G401.6 (cell line): Measurements from ENCODE around the gene FAM107B.
"Not testable (repeated sequence)": the region's sequence is repeated elsewhere in the genome, so short reads cannot be mapped to it uniquely, and the experiment has no call there.

Source experiments
- FAIRE-seq: peaks from 2 replicates; lab custom pipeline; 2012; peaks lifted over from hg19 to GRCh38; lab: Jason Lieb, UNC

FAM107B gene

GRCh38 chr10:14692344-14693076 lies 82.2 kb downstream of the FAM107B start:
- FAIRE-seq: no peak

GRCh38 chr10:14691359-14691758 lies 83.3 kb downstream of the FAM107B start:
- no peak for FAIRE-seq

GRCh38 chr10:14688606-14689005 lies 86.1 kb downstream of the FAM107B start:
- FAIRE-seq: no peak

GRCh38 chr10:14688189-14688588 lies 86.5 kb downstream of the FAM107B start:
- not testable (repeated sequence) for FAIRE-seq

GRCh38 chr10:14687340-14687739 lies 87.4 kb downstream of the FAM107B start:
- FAIRE-seq: no peak

- FAIRE-seq: no peak
Observed at GRCh38 chr10:14686356-14686755, 88.3 kb downstream of the FAM107B start.

- FAIRE-seq: no peak
Observed at GRCh38 chr10:14684354-14684753, 90.3 kb downstream of the FAM107B start.

- no peak for FAIRE-seq
Observed at GRCh38 chr10:14683256-14683655, 91.4 kb downstream of the FAM107B start.

- FAIRE-seq: no peak
Observed at GRCh38 chr10:14681802-14682201, 92.9 kb downstream of the FAM107B start.

GRCh38 chr10:14681305-14681704 lies 93.4 kb downstream of the FAM107B start:
- no peak for FAIRE-seq

- FAIRE-seq: no peak
Observed at GRCh38 chr10:14678637-14679036, 96.1 kb downstream of the FAM107B start.

GRCh38 chr10:14676732-14677131 lies 98.0 kb downstream of the FAM107B start:
- no peak for FAIRE-seq

GRCh38 chr10:14674376-14675050 lies 100.2 kb downstream of the FAM107B start:
- FAIRE-seq: no peak

GRCh38 chr10:14673189-14673861 lies 101.4 kb downstream of the FAM107B start:
- FAIRE-seq: no peak

- no peak for FAIRE-seq
Observed at GRCh38 chr10:14671386-14671831, 103.3 kb downstream of the FAM107B start.

GRCh38 chr10:14670551-14671240 lies 104.0 kb downstream of the FAM107B start:
- no peak for FAIRE-seq

- no peak for FAIRE-seq
Observed at GRCh38 chr10:14669576-14669975, 105.1 kb downstream of the FAM107B start.

GRCh38 chr10:14667781-14668180 lies 106.9 kb downstream of the FAM107B start:
- FAIRE-seq: no peak

- no peak for FAIRE-seq
Observed at GRCh38 chr10:14667280-14667679, 107.4 kb downstream of the FAM107B start.

GRCh38 chr10:14665865-14666857 lies 108.5 kb downstream of the FAM107B start:
- FAIRE-seq: no peak

GRCh38 chr10:14665304-14665703 lies 109.4 kb downstream of the FAM107B start:
- no peak for FAIRE-seq
